M059J (cell line): ENCODE measurements around the gene TMF1. TPM values are rescaled to one million over a fixed set of nuclear protein-coding genes. Genes with fewer than 3 reads are reported as not detected.
A peak's percentile ranks its signal among the peaks of the same experiment; 100 is the strongest.

Source experiments
- DNase-seq: peaks from one replicate; pipeline ENCODE4 v3.0.0-alpha.2; 2012; ENCODE audit warnings: low read depth
- total RNA-seq: library from RNA; depleted of rRNA; stranded (reverse); fragments of >200 nt; shearing (Covaris generic); gene quantifications from 2 replicates; pipeline ENCODE4 v1.2.3, GENCODE V29; 2014

Gene TMF1
- total RNA-seq, 1 experiment from 2014 or later = 15.8 TPM

DNA sequence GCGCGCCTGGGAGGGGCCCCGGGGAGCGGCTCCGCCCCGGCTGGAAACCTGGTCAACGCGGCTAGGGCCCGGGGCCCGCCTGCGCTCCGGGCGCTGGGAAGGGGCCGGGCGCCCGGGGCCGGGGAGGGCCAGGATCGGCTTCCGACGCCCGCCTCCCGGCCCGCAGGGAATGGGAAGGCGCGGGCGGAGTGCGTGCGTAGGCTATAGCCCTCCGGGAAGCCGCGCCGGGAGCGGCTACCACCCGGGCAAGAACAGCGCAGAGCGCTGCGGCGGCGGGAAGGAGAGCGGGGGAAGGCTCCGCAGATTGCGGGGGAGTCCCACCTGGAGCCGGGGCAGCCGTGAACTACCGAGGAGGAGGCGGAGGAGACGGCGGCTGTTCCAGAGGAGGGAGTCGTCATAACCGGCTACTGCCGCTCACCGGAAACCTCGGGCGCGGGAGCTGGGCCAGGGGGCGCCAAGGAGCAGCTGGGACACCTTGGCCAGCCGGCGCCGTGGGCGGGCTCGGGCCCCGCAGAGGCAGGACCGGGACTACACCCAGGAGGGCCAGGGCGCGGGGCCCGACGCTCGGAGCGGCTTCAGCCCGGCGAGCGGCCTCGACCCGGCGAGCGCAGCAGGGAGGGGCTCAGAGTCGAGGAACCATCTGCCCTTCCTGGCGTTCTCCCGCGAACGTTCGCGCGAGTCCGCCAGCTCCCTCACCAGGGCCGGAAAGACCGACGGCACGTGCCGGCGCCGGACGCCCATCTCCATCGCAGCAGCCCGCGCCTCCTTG is 38.7 kb downstream of the TMF1 start, which contains the start of gene EOGT:
Gene EOGT, minus strand, starts transcription at position 432 of the 769 bp plus-strand sequence. CDS start 3,838 bp downstream, outside the sequence.
- peak; percentile 73 for DNase-seq

DNA sequence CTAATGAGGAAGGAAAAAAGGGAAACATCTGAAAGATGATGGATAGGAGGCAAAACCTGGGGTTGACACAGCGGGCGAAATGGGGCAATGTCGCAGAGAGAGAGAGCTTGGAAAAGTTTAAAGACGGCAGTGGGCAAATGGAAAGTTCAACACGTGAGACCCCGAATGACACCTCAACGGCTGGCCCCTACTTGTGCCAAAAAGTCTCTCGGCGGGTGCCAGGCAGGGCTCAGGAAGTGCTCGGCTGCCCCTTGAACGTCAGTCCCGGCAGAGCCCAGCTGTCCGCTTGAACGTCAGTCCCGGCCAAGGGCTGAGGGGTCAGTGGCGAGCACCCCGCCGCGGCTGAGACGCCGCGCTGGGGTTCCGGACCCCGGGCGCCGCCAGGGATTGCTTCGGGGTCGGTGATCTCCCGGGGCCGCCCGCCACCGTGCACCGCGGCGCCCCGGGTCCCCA is 39.3 kb downstream of the TMF1 start:
- DNase-seq = peak; percentile 38

DNA sequence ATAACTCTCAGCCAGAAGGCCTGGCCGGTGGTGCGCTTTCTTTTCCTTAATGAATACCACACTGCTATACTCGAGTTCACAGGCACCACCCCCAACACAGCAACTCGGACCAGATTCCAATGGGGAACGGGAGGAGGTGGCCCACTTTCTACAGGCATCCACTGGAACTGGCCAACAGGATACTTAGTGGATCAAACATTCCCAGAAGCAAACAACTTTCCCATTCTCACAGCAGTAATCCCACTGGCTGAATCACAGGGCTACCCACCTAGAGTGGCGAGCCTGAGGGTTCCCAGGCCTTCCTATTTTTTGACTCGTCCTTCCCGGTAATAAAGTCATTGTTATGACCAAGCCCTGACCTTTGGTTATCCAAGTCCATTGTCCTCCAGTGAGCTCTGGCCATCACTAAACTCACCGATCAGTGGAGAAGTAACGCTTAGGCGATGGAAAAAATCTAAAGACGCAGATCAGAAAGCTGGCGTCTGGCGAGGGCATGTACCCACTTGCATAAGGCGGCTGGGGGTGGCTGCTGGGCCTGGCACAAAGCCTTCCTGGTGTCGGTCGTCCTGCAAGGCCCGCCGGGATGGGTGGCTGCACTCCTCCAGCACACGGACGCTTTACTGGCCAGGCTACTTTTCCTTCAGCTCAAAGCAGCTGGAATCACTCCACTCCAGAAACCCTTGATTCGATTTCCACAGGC is 39.9 kb downstream of the TMF1 start:
- no peak for DNase-seq

DNA sequence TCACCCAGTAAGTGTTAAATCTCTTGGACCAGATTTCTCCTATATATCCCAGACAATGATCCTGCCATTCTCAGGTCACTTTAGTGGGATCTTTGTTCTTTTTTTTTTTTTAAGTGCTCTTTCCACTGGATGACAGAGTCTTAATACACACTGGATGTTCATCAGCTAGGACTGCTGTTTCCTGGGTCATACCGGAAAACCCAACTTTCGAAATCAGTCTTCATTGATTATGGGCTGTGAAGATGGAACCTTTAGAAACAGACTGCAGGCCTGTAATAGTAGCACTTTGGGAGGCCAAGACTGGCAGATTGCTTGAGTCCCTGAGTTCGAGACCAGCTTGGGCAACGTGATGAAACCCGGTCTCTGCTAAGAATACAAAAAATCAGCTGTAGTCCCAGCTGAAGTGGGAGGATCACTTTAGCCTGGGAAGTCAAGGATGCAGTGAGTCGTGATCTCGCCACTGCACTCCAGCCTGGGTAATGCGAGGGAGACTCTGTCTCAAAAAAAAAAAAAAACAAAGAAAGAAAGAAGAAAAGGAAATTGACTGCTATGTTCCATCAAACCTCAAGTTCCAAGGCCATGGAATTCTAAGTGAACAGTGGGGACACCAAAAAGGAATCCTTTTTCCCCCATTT is 40.9 kb downstream of the TMF1 start:
- DNase-seq = no peak

DNA sequence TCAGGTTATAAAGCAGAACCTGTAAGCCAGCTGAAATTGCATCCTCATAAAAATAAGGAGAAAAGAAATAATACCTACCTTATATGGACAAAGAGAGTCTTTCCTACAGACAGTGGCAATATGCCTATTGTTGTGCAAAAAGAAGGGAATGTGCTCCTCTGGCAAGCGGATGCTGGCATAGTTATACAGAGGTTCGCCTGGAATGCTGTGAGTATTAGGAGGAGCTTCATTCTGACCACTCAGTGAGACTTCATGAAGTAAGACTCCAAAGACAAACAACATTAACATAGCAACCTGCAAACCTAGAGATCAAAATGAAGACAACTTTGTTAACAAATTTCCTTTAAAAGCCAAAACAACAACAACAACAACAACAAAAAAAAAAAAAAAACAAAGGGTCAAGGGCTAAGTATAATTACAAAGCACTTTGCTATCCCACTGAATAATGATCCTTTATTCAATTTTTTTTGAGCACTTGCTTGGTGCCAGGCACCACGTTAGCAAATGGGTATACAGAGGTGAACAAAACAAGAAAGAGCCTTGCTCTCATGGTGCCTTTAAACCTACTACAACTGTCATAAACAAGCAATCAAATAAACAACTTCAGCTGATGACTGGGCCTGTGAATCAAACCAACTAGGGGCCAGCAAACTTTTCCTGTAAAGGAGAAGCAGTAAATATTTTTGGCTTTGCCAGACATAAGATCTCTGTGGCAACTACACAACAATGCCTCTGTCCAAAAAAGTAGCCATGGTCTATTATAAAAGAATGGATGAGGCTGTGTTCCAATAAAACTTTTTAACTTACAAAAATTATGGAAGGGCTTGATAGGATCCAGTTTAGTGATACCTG is 42.3 kb downstream of the TMF1 start:
- peak; percentile 24 for DNase-seq

DNA sequence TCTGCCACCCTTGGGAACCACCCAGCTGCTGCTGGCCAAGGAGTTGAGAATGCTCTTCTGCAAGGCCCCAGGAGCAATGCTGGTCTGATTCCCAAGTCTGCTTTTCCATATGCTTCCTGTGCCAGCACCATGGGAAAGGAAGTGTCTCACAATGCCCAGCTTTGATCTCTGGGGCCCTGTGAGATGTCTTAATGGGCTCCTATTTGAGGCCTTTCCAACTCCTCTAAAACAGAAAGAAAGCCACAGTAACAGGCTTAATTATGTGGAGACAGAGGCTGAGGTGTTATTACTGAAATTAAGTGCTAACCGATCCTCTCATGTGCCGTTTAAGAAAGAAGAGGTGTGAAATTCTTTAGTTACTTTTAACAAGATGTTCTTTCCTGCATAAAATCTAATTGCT is 43.2 kb downstream of the TMF1 start:
- DNase-seq = no peak

DNA sequence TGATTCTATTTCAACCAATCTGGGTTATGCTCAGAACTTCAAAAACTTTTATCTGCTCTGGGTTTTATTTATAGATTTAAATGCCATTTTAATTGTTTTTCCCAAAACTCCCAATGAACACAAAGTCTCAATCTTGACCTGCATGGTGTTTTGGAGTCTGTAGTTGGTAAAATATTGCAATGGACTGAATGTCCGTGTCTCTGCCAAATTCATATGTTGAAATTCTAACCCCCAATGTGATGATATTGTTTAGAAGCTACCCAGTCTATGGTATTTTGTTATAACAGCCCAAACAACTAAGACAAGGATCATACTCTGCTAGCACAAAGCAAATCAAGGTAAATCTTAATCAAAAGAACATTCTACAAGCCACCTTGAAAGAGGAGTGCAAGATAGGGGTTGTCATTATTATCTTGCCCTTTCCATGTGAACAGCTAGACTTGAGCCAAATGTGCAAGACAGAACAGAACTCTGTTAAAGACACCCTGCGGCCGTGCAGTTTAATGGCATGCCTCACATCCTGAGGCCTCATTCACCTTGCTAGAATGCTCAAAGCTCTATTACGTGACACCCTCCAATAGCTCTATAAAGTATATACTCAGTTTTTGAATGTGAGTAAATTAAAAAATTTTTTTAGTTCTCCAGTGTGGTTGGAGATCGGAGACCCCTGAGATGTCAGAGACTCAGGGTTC is 46.2 kb downstream of the TMF1 start:
- DNase-seq = no peak

DNA sequence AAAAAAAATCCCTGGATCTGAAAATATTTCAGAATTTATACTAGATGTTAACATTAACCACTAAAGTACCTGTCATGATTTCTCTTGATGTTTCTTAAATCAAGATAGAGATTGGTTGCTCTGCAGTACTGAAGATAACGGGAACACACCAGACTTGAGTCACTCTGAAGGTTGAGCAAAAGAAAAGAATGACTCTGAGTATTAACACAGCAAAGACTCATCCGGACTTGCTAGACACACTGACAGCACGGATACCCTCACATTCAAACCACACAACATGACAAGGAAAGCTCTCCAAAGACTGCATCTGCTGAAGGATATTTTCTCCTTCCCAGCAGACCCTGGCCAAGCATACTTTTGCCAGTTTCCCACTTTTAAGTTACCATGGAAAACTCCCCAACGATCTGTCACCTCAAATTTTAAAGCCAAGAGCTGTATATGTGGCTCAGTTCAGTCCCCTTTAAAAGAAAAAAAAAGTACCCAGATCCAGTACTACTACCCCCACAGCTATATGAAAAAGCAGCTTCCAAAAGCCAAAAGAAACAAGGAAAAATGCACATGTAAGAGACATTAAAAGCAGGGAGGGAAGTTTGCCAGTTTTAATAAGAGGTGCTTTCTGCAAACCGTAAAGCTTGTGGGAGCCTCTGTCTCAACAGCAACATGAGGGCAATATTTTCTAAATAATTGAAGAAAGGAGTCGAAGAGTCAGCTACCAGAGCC is 46.9 kb downstream of the TMF1 start:
- DNase-seq = no peak

DNA sequence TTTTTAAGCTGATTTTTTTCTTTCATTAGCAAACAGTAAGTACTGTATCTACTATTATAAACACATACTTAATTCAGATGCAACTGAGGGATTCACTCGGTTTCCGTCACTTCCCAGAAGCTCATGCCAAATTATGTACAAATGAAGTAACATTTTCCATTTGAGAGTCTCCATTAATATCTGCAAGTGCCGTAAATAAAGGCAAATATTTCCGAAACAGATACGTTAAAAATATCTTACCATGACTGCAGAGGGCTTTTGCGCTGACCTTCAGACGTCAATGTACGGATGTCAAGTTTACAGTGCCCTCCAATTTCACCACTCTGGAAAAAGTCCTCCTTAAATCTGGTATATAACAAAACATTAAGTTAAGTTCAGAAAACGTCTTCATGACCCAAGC is 48.0 kb downstream of the TMF1 start:
- no peak for DNase-seq

DNA sequence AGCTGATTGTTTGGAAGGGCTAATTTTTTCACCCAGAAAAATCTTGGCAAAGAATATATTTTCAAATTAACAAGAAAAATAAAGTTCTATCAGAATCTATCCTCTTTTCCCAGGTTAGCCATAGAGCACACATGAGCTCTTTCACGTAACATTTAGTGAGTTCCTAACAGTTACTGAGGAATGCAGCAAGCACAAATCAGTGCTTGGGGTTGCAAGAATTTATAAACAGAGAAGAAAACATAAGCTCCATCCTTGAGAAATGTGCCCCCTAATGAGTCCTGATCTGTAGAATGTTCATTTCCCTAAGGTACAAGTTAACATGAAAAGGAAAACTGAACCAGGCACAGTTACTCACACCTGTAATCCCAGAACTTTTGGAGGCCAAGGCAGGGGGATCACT is 52.5 kb downstream of the TMF1 start:
- DNase-seq = no peak

DNA sequence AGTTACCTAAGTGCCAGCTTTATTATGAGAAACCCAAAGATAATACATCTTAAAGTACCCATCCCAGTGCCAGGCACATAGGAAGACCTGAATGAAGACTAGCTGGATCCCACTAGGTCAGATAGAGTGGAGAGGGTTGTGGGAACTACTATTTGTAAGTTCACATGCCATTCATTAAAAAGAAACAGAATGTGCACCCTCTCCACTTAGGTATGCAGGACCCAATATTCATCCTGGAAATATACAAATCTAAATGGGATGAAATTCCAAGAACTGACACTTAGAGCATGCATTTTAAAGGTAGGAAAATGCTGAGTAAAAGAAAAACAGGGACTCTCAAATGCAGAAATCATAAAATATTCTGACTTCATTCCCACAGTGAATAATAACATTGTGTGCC is 53.0 kb downstream of the TMF1 start:
- no peak for DNase-seq

DNA sequence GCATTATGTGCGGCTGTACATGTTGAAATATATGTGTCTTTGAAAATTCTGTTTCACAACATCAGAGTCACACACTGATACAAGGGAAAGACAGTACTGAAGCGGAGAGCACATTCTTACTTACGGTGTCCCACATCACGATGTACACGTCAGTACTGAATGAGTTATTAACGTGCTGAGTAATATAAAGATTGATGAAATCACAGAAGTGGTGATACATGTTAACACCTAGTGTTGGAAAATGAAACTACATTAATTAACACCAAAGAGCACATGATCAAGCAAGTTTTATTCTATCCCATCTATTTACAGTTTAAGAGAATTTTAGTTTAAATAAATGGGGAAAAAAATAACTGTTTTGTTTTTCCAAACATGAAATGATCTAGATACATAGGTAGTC is 54.2 kb downstream of the TMF1 start:
- no peak for DNase-seq

DNA sequence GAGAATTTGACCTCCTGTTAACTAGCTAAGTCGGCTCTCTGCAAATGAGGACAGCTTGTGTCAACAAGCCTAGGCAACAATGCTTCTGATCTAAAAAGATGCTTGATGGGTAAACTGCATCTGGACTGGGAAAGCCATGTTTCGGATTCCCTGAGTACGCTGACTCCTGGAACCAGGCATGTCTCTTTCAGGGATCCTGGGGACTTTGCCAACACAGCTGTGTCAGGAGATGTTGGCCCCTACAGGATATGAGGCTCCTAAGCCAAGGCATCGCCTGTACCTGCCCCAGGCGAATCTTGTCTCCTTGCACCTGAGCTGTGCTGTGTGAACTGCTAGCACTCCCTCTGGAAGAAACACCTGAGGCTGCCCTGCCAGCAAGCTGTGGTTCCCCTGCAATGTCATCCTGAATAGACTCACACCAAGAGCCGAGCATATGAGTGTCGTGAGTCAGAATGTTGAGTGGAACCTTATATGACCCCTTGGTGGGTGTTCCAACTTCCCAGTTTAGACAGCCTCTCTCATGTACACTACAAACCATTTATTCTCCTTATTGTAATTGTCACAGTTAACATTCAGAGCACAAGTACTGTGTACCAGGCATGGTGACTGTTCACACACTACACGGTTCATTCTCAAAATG is 55.7 kb downstream of the TMF1 start:
- DNase-seq = peak; percentile 9

DNA sequence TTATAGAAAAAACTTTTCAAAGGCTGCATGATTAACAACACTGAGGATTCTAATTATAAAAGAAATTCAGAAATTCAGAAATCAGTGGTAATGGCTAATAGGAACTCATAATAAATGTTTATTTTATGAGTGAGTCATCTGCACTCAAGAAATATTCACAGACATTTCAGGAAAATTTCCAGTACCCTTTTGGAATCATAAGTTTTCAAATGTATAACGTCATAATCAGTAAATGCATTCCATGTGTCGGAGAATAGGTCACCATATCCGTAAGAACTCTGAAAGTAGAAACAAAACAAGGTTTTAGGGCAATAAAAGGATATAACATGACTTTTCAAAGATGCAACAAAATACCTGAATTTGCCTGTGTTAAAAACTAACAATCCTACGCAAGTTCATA is 63.4 kb downstream of the TMF1 start:
- no peak for DNase-seq

DNA sequence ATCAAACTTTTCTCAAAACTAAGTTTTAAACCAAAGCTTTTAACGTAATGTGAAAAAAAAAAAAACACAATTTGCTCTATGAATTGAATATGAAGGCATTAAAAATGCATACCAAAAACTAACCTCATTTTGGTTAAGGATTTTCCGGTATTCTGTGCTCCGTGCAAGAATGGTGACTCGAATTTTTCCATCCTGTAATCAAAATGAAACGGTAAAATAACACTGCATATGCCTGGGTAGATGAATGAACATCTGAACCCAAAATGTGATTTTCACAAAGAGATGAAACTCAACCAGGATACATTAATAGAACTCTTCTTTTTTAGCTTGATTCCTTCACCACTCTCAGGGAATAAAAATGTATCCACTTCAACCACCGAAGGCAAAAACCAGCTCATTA is 64.8 kb downstream of the TMF1 start:
- DNase-seq = no peak

DNA sequence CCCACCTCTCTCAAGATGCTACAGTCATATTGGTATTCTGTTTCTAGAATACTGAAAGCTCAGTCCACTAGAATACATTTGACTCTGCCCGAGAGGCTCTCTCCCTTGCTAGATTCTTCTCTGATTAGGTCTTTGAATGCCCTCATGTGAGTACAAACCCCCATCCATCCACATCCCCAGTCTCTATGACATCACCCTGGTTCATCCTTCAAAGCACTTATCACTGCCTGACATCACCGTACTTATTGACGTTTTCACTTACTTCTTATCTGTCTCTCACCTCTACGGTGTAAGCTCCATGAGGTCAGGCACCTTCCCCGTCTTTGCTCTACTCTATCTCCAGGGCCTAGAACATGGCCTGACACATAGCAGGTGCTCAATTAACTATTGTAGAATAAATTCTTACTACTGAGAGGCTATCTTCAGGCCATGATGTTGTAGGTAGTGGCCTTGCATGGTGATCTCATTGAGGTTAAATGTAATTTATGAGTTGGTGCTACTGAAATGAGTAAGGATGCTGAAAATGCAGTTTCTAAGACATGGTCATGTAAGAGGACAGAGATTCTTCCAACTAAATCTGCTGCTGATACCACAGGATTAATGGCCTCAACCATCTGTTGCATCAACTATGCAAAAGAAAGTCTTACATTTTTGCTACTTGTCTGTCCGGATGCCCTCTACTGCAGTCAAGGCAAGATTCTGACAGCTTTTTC is 65.5 kb downstream of the TMF1 start:
- DNase-seq = no peak

DNA sequence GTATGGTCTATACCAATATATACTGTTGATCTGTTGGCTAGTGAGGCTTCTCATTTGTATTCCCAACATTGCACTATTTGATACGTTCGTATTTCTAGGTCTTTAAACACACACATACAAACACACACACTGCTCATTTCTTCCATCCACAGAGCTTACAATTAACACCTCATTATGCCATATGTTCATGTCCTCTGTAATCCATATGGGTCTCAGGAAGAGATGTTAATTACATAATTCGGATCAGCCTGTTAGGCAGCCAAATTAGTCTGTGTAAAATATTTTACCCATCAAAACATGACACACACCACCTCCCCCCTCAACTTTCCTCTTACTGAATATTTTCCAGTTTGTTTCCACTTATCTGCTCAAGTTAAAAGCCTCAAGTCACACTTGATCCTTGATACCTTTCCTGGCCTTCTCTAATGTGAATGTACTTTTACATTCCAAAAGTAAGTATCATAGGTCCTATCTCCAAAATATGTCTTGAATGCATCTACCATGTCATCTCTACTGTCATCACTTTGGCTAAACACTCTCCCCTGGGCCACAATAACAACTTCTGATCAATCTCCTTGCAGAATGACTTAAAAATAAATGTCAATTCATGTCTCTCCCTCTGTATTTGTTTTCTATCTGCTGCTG is 66.9 kb downstream of the TMF1 start:
- no peak for DNase-seq

DNA sequence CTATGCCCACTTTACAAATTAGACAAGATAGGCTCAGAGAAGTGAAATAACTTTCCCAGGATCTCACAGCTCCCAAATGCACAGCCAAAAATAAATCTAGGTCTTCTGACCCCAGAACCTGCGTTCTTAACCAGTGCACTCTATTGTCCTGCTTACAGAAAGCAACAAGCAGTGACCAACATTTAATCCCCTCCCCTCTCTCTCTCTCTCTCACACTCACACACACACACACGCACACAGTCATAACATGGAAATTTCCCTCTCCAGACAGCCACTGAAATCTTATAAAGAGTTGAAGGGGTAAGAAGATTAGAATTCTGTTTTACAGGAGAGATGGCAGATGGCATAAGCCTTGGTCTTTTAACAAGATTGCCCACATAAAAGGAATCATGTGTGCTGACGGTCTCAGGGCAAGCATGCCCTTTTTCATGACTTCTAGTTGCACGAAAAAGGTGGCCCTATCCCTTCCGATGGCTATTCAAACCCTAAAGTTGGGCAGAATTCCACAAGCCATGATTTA is 68.1 kb downstream of the TMF1 start:
- no peak for DNase-seq
